ENCODE data around the gene TXNL4B.
A peak's percentile ranks its signal among the peaks of the same experiment; 100 is the strongest.

TXNL4B gene

DNA sequence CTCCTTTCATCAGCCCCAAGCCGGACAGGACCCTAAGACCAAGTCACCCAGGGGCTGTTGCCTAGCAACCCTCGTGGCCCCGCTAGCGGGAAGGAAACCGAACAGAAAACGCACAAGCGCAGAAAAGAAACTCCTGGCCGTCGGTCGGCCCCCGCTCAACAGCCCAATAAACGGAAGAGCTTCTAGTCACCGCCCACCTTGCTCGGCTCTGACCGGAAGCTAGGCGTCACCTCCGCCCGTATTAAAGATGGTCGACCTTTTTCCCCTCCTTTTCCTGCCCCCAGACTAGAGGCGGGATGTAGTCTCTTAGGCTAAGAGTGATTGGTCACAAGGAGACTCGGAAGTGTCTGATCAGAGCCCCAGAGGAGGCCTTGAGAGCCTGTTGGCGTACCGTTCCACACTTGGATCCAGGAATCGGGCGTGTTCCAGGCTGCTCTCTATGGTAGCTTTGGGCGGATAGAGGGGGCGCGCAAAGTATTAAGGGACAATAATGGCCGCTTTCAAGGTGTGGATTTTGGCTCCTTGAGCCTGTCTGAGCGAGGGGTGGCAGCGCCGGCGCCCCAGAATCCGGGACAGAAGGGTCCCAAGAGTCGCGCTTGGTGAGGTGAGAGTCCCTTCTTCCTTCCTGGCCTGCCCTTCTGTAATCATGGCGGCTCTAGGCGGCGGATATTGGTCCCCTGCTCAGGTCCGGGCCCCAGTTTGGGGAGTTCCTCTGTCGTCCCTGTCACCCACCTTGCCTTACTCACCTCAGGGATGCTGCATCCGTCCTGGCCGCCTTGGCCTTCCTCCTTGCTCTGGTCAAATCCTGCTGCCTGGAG lies at the start of gene TXNL4B, which contains the start of gene DHX38:
TXNL4B (minus strand) TSS at position 173 of the 818 bp plus-strand sequence. CDS start 2,871 bp downstream, outside the sequence.
DHX38 (plus strand) TSS at position 400 of the 818 bp plus-strand sequence. CDS start 2,311 bp downstream, outside the sequence.
- peak; percentile 95 for DNase-seq

DNA sequence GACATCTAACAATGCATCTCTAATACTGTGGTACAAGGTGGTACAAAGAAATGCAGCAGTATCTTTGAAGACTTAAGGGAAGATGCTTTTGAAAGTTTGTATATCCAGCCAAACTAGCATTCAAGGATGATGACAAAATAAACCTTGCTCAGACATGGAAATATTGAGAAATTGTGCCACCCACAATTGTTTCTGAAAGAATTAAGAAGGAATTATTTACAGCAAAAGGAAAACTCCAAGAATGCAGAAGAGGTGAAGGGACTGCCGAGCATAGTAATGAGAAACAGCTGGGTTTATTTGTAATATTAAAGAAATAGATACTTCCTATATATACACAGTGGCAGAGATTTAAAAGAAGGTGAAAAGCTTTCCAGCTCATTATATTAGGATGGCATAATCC lies 49.1 kb upstream of the TXNL4B start:
- no peak for DNase-seq

DNA sequence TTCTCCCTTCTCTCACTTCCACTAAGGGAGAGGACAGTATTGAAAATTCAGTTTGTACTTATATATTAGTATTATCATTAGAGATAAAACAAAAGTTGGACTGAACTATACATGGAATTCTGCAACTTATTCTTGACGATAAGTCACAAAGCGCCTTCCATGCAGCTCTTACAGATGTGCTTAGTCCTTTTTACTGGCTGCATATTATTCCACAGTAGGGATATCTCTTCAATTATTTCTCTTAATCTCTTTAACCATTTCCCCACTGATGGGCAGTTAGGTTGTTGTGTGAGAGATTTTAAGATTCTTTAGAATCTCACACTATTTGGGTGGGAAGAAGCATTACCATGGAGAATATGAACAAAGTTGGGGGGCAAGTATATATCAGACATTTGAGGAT lies 46.5 kb upstream of the TXNL4B start:
- DNase-seq: no peak

DNA sequence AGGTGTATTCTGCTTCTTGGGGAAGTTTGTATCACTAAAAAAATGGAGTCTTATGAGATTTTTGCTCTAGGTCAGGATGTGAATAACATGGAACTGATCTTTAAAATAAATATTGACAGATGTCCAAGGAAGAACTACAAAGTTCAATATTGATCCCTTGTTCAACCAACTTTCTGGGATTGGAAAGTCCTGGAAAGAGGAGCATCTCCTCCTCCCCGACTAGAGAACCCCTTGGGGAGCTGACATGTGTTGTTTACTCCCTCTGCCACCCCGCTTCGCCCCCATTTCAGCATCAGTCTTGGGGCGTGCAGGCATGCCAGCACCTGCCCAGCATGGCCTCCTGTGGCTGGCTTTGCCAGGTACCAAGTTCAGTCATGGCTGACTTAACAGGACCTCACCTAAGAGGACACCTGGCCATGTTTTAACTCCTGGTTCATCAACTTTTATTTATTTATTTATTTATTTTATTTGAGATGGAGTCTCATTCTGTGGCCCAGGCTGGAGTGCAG lies 44.7 kb upstream of the TXNL4B start:
- DNase-seq: no peak

DNA sequence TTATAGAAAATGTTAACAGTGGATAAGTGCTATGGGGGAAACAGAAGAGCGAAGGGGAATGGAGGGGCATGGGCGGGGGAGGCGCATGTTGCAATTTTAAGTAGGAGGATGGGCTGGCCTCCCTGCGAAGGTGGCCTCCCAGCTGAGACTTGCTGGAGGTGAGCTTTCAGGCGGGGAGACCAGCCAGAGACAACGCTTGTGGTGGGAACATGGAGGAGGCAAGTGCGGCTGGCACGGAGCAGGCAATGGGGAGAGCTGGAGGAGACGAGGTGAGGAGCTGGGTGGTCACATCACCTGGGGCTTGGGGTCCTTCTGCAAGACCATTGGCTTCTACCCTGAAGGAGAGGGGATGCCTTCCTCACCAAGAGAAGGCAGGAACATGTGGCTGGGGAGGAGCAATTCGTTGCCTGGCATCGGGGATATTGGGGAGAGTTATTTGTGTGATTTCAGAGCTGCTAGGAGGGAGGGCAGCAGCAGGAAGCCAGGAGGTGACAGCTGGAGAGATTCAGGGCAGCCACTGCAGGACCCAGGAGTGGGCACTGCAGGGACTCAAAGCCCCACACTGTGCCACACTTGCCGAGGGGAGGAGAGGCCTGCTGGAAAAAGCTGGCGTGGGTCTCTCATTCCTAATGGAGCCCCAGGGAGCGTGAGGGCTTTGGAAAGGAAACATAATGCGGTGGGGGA lies 44.1 kb upstream of the TXNL4B start:
- DNase-seq: no peak

DNA sequence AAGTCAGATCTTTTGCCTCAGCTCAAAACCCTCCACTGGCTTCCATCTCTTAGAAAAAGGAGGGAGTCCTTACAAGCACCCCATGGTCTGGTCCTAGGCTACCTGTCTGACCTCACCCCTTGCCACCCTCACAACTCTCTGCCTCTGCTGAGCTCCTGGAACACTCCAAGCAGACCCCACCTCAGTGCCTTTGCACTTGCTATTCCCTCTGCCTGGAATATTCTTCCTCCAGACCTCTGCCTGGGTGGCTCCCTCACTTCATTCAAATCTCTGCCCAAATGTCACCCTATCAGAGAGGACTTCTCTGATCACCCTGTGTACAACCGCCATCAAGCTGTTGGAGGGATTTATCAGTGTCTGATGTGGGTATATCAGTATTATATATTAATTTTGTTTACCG lies 41.1 kb upstream of the TXNL4B start:
- DNase-seq: no peak

DNA sequence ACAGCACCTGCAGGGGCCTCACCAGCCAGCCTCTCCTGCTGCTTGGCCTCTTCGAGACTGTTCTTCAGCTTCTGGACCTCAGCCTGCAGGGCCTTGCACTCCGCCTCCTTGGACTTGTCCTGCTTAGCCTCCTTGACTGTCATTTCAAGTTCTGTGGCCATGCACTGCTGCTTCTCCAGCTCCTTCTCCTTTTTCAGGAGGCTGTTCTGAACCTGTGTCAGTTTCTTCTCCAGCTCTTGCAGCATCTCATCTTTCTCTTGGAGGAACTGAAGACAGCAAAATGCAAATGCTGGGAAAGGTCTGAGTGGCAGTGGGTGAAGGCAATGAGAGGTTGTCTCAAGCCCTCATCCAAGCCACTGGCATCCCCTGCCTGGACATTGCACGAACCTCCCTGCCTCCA lies 39.3 kb upstream of the TXNL4B start:
- no peak for DNase-seq

DNA sequence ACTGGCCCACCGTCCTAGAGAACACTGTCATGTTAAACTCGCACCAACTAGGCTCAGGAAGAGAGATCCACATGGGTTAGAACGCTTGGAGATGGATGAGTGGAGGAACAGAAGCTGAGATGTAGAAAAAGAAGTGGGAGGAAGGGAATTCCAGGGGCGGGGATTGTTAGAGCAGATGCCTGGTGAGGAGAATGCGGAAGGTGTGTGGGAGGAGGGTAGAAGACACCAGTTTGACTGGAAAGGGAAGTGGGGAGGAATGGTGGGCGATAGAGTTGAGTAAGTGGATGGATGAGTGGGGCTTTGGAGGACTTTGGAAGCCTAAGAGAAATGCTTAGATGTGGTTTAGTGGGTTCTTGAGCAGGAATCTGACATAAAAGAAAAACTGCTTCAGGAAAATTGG lies 37.6 kb upstream of the TXNL4B start:
- DNase-seq: no peak

DNA sequence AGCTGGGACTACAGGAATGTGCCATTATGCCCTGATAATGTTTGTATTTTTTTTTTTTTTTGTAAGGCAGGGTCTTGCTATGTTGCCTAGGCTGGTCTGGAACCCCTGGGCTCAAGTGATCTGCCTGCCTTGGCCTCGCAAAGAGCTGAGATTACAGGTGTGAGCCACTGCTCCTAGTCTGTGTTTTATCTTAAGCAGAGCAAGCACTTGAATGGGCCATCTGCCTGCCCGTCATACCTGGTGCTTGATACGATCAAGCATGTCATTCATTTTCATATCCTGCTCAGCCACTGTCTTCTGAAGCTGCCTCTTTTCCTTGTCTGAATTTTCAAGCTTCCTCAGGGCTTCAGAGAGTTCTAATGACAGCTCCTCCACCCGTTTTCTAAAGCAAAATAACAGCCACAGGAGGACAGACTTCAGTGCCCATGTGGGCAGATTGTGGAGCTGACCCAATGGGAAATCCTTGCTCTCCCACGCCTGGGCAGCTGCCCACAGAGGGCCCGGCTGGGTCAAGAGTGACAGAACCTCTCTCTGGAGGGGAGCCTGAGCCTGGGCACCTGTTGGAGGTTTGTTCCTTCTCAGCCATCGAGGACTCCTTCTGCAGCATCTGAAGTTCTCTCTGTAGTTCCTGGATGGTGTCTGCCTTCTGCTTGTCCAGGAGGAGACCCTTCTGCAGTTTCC lies 36.7 kb upstream of the TXNL4B start:
- DNase-seq: no peak

DNA sequence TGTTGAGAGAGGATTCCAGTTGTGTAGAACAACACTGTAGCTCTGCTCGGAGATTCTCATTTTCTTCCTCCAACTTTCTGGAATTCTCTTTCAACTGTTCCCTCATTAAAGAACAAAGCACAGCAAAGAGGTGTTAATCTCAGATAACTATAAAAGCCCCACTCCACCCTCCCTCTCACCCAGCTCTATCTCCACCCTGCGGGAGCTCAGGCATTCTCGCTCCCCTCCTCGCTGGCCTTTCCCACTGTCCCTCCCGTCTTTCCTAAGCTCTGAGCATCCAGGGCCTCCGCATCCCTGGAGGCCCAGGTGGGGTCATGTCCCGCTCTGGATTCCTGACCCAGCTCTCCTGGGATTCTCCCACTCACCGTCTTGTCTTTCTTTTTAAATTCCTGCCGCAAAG lies 35.3 kb upstream of the TXNL4B start:
- no peak for DNase-seq

DNA sequence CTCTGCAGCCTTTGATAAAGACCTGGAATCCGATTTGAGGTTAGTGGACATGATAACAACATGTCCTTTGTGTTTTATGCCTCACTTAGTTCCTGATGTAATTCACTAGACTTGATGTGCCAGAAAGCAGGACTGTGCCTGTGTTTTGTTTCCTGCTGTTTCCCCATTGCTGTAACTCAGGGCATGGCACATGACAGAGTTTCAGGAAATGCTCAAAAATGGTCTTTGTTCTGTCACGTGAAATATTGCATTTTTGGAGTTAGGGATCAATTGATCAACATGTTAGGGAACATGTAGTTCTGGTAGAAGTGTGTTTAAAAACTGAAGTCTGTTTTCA lies 33.0 kb upstream of the TXNL4B start:
- DNase-seq: no peak

DNA sequence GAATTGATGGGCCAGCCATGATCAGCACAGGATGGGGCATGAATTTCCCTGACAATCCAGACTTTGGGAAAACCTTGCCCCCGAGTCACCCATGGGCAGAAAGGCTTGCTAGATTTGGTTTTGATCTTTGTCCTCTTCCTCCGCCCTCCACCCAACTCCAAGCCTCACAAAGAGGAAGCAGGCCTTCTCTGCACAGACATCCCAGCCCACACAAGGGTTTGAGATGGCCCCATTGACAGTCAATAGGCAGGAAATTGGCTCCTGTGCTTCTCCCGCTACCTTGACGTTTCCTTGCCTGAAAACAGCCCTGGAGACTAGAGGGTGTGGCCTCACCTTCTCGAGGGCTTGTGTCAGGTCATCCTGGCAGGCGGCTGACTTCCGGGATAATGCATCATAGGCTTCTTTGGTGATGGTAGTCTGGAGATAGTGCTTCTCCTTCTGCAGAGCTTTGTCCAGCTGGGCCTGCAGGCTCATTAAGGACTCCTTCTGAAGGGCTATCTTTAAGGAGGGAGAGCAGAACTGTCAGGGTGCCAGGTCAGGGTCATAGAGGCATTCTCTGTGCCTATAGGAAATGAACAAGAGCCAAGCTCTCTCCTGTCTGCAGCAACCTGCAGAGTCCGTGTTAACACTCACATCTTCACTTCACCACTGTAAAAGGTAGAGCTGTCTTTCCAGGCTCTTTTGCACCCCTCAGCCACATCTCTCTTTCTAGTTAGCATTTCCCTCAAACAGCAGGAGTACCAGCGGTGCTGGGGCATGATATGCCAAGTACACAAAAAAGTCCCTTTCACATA lies 32.4 kb upstream of the TXNL4B start:
- no peak for DNase-seq

DNA sequence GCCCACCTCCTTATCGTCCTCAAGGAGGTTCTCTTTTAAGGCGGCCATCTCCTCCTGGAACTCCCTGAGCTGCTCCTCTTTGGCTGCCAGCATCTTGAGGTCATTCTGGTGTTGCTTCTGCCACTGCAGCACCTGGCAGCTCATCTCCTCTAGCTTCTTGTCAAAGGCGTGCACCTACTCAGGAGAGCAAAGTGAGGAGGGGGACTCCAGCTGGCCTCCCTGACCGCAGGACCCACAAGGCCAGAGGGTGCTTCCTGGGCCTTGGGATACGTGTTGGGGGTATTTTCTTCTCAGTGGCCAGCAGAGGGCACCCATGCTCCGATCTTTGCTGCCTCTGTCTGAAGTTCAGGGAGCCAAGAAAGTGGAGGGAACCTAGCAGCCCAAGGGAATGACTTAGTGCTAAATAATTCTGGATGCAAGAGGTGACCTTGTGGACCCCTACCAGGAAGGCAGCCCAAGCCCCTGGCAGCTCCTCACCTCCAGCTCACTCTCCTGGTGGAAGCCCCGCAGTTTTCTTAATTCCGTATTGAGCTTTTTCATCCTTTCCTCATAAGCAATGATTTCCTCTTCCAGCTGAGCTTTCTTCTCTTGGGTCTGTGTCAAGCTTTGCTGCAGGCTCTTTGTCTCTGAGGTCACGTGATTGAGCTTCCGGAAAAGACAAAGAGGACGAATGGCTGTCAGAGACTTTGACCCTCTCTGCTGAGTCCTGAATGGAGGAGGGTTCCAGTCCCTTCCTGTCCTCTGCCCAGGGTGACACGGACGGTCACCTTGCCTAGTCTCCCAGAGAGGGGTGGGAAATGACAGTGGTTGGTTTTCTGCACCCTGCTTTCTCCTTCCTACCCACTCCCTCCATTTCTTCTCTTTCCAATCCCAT lies 31.6 kb upstream of the TXNL4B start:
- peak; percentile 38 for DNase-seq

DNA sequence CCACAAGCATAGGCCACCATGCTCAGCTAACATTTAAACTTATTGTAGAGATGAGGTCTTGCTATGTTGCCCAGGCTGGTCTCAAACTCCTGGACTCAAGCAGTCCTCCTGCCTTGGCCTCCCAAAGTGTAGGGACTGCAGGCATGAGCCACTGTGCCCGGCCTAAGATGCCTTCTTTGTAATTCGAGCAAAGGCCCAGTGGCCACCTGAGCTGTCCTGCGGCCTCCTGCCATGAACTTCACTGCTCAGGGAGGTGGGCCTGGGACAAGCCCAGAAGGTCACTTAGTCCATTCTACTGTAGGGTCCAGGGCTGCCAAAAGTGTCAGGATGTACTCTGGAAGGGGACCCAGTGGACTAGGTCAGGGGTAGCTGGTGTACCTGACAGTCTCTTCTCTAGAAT lies 30.7 kb upstream of the TXNL4B start:
- no peak for DNase-seq

DNA sequence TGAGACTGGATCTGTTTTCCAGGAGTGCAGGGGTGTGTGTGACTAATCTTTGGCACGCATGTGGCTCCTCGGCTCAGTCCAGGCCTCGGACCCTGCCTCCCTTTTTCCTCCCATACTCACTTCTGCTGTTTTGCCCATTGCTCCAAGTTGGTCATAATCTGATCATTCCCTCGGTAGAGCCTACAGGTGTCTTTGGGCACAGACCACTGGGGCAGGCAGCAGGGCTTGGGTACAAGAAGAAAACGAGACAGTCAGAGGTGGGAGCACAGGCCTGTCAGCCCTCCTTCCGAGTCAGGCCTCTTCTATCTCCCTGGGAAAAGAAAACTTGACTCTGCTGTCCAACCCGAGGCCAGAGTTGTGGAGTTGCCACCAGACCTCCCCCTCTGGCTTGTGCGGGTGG lies 30.0 kb upstream of the TXNL4B start:
- DNase-seq: no peak

DNA sequence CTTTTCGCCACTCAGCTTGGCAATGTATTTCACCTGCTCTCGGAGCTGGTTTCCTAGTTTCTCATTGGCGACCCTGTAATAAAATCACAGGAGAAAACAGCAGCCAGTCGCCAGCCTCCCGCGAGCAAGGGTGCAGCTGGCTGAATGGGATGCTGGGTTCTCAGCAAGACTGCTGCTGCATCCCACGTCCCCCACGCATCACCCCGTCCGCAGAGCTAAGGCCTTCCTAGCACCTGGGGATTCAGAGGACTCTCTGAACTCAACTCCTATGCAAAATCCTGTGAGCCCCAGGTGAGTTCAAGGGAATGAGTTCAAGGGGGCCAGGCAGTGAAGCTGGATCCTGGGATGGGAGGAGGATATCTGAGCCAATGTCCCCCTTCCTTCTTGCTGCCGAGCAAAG lies 29.5 kb upstream of the TXNL4B start:
- DNase-seq: no peak

DNA sequence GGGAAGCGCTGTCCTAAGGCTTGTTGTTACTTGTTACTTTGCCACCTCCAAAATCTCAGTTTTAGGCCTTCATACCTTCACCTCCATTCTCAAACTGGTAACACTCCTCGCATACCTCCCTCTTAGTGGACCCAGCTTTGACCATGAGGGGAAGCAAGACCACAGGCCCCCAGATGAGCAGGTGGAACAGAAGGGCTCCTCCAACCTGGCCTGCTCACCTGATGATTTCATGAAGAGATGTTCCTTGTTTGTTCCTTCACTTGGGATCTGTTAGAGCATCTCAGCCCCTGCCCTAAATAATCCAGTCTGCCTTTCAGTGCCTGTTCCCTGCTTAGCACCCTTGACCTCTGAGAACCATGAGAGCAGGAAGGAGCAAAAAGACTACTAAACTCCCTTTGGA lies 28.9 kb upstream of the TXNL4B start:
- DNase-seq: no peak

DNA sequence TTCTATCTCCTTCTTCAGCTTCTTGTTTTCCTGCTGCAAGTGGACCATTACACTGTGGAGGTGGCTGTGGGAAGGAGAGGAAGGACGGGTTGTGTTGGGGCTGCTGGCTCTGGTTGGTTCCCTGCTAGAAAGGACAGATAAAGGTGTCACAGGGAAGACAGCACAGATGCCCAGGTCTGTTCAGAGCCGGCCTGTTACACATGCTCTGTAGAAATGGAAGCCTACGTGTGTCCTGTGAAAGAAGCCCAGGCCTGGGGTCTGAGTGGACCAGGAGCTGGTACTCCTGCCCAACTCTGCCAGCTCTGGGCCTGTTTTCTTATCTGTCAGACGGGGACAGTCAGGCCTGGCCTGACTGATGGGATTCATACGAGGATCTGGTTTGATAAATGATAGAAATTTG lies 26.6 kb upstream of the TXNL4B start:
- no peak for DNase-seq

DNA sequence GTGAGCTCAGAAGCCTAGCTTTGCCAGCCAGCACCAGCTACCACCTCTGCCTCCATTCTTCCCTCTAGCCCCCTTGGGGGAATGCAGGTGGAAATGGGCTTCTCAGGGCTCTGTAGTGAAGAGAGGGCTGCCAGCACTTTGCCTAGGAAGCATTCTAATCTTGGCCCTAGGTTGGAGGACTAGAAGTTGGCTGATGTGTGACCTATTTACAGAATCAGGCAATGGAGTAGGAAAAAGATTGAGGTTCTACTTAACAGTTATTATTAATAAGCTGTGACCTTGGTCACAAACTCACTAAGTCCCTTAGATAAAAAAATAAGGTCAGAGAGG lies 20.2 kb upstream of the TXNL4B start:
- DNase-seq: no peak

DNA sequence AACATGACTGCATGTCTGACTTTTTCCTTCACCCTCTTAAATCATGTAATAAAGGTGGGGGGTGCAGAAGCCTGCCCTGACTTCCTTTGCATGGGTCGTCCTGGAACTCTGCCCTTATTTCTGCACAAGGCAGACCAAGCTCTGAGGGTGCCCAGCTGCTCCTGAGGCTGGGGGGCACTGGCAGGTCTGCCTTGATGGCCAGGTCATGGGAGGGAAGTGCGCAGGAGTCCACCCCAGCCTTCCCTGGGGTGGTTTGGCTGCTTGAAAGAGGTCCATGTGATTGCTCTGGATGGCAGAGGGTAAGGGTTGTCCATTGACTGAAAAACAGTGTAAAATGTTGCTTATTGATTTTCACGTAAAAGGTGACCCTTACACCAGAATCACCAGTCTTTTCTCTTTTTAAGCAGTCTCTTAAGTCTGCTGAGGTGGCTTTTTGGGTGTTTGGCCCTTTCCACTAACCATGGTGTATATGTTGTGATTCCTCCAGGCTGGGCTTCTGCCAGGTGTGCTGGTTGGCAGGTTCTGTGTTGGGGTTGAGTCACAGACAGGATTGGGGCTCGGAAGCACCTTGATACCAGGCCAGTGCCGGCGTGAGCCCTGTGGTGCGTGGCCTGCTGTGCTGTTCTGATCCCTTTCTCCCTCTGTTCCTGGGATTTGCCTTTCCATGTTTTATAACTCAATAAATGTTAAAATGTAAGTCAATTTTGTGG lies 19.6 kb upstream of the TXNL4B start:
- no peak for DNase-seq

DNA sequence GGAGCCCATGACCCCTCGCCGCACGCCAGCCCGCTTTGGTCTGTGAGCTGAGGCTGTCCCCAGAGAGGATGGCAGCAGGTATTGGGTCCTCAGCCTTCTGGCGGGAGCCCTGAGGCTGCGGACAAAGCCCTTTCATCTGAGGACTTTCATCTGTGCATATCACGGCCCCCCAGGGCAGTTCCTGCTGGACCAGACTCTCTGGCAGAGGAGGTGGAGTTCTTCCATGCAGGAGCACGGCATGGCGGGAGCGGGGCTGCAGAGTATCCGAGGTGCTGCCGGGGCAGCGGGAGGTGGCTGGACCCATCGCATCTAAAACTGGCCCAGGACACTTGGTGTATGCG lies 19.0 kb upstream of the TXNL4B start:
- no peak for DNase-seq
